Lower leg skin (tissue), 4 donors: Measurements from ENCODE around the gene GLOD4. TPM values are rescaled to one million over a fixed set of nuclear protein-coding genes. Genes with fewer than 3 reads are reported as not detected.
A peak's percentile ranks its signal among the peaks of the same experiment; 100 is the strongest.
"Not testable (repeated sequence)": the region's sequence is repeated elsewhere in the genome, so short reads cannot be mapped to it uniquely, and the experiment has no call there.

ENCODE experiments used
- DNase-seq, 2 donors: peaks; one replicate each; pipeline ENCODE4 v3.0.0-alpha.2; 2019; ENCODE audit warnings: low spot score in 2 of 2
- H3K4me3 ChIP-seq: fragments of 200-600 bp; sonication (generic); 2 replicates; pipeline ENCODE4 v1.5.1; 2017; ENCODE audit warnings: mild to moderate bottlenecking, low read depth; ENCODE audit not compliant: poor library complexity, severe bottlenecking
- POLR2A ChIP-seq, 2 donors: fragments of 450-650 bp; IDR thresholded peaks; one replicate each; pipeline ENCODE4 v1.6.1; 2016 to 2017; ENCODE audit warnings: antibody characterized with exemption in 2 of 2, mild to moderate bottlenecking in 1 of 2, moderate library complexity in 1 of 2
- WGBS, 2 donors: methylation state at CpG; one replicate each; pipeline ENCODE4 v1.1.5; 2018; 5-methylcytosine and 5-hydroxymethylcytosine counted together
- intact Hi-C: fragments of 100-400 bp; cut with DNase I; formaldehyde crosslinking; loops from one replicate; pipeline ENCODE4 v1.15.0; 2023; ENCODE audit warnings: low total_unique reads
- total RNA-seq, 4 donors: library from RNA; depleted of rRNA; stranded (reverse); fragments of >200 nt; gene quantifications; one replicate each; pipeline ENCODE4 v1.1.0, GENCODE V29; 2016
- TF ChIP-seq, protein P1 (sequence below), 3 donors: fragments of 450-650 bp; IDR thresholded peaks; one replicate each; pipeline ENCODE4 v1.5.1; 2016; ENCODE audit warnings: antibody characterized with exemption in 3 of 3, mild to moderate bottlenecking in 3 of 3, moderate library complexity in 2 of 3

The GLOD4 gene
- total RNA-seq, 4 donors from 2014 or later = 69.7 to 99.5 (median 84.0) TPM

- intact Hi-C loops = loop anchor here (5.0 kb wide), 1 partner anchor 341 kb away; a partner anchor contains a TSS
These were observed 28.7 kb downstream of the GLOD4 start for GRCh38 chr17:753418-753817.

DNA sequence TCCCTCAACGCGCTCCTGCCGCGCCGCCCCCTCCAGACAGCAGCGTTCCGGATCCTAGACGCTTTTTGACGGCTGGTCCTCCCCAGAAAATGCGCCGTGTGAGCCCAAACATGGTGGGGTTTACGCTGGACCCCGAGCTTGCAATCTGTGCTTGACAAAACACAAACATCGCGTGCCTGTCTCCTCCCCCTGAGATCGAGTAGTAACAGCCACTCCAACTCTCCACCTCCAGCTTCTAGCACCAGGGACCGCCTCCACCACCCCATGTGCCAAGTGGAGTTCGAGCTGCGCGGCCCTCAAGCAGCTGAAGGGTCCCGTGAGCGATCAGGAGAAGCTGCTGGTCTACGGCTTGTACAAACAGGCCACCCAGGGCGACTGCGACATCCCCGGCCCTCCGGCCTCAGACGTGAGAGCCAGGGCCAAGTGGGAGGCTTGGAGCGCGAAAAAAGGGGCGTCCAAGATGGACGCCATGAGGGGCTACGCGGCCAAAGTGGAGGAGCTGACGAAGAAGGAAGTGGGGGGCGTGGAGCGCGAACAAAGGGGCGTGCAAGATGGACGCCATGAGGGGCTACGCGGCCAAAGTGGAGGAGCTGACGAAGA, 29.4 kb downstream of the GLOD4 start:
- 5 to 23% methylated on average over 27 to 43 of the region's 43 CpGs for WGBS, 2 donors
- intact Hi-C loops = loop anchor here (5.0 kb wide), 1 partner anchor 340 kb away; a partner anchor contains a TSS
- DNase-seq = peak; percentile 81 to 93
- peak overlapping the region; percentile 52 for H3K4me3 ChIP-seq
- no peak for TF ChIP-seq POLR2A (IDR thresholded peaks at IDR 0.05)
- TF ChIP-seq, protein P1, sequence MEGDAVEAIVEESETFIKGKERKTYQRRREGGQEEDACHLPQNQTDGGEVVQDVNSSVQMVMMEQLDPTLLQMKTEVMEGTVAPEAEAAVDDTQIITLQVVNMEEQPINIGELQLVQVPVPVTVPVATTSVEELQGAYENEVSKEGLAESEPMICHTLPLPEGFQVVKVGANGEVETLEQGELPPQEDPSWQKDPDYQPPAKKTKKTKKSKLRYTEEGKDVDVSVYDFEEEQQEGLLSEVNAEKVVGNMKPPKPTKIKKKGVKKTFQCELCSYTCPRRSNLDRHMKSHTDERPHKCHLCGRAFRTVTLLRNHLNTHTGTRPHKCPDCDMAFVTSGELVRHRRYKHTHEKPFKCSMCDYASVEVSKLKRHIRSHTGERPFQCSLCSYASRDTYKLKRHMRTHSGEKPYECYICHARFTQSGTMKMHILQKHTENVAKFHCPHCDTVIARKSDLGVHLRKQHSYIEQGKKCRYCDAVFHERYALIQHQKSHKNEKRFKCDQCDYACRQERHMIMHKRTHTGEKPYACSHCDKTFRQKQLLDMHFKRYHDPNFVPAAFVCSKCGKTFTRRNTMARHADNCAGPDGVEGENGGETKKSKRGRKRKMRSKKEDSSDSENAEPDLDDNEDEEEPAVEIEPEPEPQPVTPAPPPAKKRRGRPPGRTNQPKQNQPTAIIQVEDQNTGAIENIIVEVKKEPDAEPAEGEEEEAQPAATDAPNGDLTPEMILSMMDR (IDR thresholded peaks at IDR 0.05) = no peak

More at GRCh38 chr17:753418-753817, 28.7 kb downstream of the GLOD4 start:
- no peak for TF ChIP-seq POLR2A (IDR thresholded peaks at IDR 0.05)
- TF ChIP-seq, protein P1 (IDR thresholded peaks at IDR 0.05) = no peak
- DNase-seq = no peak
- H3K4me3 ChIP-seq = no peak overlapping the region
- WGBS, 2 donors = 58 to 62% methylated on average over 13 of the region's 13 CpGs

- DNase-seq = peak; percentile 89 to 98
- TF ChIP-seq POLR2A (IDR thresholded peaks at IDR 0.05) = peak in 1 of 2 donors; percentile 39
- TF ChIP-seq, protein P1 (IDR thresholded peaks at IDR 0.05) = peak in 1 of 3 donors; percentile 56
- H3K4me3 ChIP-seq = peak within 1 kb of the TSS; percentile 52
- intact Hi-C loops = loop anchor here (5.0 kb wide), 1 partner anchor 340 kb away; a partner anchor contains a TSS
- WGBS, 2 donors = 1 to 2% methylated on average over 34 to 37 of the region's 87 CpGs
These were observed 30.0 kb downstream of the GLOD4 start, which contains the start of gene GEMIN4 for GRCh38 chr17:752002-752619. TSS of gene GEMIN4 (minus strand) at chr17:752264. CDS start at chr17:752142, 122 bp downstream.

GRCh38 chr17:751269-752001, 30.6 kb downstream of the GLOD4 start:
- intact Hi-C loops = loop anchor here (5.0 kb wide), 1 partner anchor 339 kb away; a partner anchor contains a TSS
- 1 to 2% methylated on average over 35 to 36 of the region's 49 CpGs for WGBS, 2 donors
- peak in 1 of 2 donors; percentile 89 for DNase-seq
- TF ChIP-seq, protein P1 (IDR thresholded peaks at IDR 0.05) = no peak
- TF ChIP-seq POLR2A (IDR thresholded peaks at IDR 0.05) = no peak
- H3K4me3 ChIP-seq = peak overlapping the region; percentile 52

- no peak overlapping the region for H3K4me3 ChIP-seq
- 46 to 60% methylated on average over 8 of the region's 8 CpGs for WGBS, 2 donors
- intact Hi-C loops = loop anchor here (5.0 kb wide), 1 partner anchor 338 kb away; a partner anchor contains a TSS
These were observed 31.5 kb downstream of the GLOD4 start for GRCh38 chr17:750431-751037.

GRCh38 chr17:749359-749758, 32.7 kb downstream of the GLOD4 start:
- 68 to 85% methylated on average over 7 of the region's 7 CpGs for WGBS, 2 donors
- DNase-seq, H3K4me3 ChIP-seq, intact Hi-C loops: not testable (repeated sequence)

More at GRCh38 chr17:750431-751037, 31.5 kb downstream of the GLOD4 start:
- TF ChIP-seq POLR2A (IDR thresholded peaks at IDR 0.05) = no peak
- TF ChIP-seq, protein P1 (IDR thresholded peaks at IDR 0.05) = no peak
- no peak for DNase-seq

DNA sequence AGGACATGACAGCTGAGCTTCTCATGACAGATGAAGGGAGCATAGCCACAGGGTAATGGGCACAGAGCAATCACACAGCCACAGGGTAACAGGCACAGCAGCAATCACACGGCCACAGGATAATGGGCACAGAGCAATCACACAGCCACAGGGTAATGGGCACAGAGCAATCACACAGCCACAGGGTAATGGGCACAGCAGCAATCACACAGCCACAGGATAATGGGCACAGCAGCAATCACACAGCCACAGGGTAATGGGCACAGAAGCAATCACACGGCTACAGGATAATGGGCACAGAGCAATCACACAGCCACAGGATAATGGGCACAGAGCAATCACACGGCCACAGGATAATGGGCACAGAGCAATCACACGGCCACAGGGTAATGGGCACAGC, 33.5 kb downstream of the GLOD4 start:
- DNase-seq, H3K4me3 ChIP-seq, intact Hi-C loops: not testable (repeated sequence)
- 97% methylated on average over 4 of the region's 4 CpGs for WGBS, 2 donors
